ENCODE results near the gene CCDC12.

The CCDC12 gene

GRCh38 chr3:46934498-46935167 lies 41.9 kb downstream of the CCDC12 start:
- no peak for DNase-seq

GRCh38 chr3:46934072-46934471 lies 42.5 kb downstream of the CCDC12 start:
- no peak for DNase-seq

- no peak for DNase-seq
Measured at GRCh38 chr3:46933261-46933660, 43.3 kb downstream of the CCDC12 start.

DNA sequence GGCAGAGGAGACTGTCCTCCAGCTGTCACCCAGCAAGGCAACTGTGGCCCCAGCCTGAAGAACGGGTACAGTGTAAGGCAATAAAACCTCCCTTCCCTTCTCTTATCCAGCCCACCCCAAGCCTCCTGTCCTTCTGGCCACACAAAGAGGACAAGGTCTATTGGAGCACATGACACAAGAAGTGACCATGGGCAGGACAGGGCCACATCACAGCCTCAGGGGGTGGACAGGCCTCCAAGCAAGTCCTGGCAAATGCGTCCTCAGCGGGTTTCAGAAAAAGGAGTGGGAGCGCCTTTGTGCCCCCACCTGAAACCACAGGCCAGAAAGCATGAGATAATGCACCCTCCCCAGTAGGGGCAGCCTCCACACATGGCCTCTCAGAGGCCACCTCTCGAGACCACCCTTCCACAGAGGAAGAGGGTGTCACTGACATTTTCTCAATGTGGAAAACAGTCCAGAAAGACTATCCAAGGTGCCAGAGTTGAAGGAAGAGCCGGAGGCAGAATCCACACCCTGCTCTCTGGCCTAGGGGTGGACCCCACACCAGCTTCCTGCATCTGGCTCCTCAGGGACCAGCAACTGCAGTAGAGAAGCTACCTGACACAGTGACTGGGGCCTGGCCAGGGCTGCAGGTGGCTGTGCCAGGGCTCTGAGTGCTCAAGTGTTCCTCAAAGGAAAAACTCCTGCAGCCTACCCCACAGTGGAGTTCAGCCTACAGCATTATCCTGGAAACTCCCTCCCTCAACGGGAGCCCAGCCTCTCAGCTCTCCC lies 43.9 kb downstream of the CCDC12 start:
- DNase-seq = no peak

DNA sequence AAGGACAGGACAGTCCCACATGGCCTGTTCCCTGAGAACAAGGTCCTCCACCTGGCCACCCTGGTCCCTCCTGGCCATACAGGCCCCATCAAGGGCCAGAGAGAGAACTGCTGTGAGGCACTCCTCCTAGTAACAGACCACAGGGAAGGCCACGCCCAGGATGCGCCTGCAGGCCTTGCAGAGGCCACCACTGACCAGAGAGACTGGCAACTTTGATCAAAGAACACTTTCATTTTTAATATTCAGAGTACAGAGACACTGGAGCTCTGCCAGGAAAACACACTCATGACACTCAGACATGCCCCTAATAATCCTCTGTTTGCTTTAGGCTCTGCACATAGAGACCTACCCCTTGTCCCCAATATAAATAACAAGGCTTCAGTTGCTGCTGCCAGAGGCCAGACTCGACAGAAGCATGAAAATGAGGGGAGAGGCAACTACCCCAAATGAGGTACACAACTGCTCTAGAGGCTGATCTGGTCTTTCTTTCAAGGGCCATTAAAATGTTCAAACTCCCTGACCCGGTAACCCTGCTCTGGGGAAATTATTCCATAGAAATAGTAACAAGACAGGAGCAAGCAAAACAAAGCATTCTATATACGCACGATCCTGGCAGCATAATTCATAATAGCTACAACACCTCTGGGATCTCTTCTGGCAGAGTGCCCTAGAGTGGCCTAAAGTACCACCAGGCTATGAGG lies 44.8 kb downstream of the CCDC12 start:
- DNase-seq = no peak

GRCh38 chr3:46930945-46931403 lies 45.6 kb downstream of the CCDC12 start:
- DNase-seq = no peak

- no peak for DNase-seq
Measured at GRCh38 chr3:46930166-46930944, 46.2 kb downstream of the CCDC12 start.

DNA sequence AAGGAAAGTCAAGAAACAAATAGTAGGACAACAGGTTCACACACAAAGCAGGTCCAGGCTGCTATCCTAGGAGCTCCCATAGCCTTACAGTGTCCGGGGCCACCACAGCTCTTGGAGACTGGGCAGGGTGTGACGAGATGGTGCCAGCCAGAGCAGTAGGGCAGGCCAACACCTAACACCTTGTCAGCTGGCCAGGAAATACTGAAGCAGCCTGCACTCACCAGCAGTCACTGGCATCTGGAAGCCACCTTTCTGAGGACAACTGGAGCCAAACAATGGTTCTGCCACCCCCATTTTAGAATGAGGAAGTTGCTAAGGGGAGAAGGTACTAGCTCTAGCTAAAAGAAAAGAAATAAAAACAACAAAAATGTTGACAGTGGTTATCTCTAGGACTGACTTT lies 47.2 kb downstream of the CCDC12 start:
- no peak for DNase-seq

DNA sequence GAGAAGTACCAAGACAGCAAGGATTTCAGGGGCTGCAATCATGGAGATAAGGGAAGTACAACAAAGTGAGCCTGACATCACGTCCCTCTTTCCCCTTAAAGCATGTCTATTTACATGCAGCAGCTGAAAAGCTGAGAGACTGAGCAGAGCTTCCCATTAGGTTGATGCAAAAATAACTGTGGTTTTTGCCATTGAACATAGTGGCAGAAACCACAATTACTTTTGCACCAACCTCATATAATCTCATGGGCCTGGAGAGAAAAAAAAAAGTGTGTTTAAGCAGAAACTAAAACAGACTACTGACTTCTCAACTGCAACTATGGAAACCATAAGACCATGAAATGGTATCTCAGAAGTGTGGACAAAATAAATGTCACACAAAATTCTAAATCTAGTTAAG lies 48.3 kb downstream of the CCDC12 start:
- peak; percentile 34 for DNase-seq

DNA sequence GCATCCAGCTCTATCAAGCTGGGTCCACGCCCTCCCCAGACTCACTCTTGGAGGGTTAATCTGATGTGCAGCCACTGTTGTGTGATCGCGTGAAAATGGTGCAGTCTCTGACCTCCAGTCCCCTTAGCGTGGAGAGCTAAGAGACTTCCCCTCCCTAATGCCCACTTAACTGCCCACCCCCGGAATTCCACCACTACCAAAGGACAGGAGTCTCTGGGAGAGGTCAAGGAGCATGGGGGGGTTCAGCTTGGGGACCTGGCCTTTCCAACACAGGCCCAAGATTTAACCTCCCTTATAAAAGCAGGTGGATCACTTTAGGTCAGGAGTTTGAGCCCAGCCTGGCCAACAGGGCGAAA lies 48.8 kb downstream of the CCDC12 start:
- DNase-seq = no peak

DNA sequence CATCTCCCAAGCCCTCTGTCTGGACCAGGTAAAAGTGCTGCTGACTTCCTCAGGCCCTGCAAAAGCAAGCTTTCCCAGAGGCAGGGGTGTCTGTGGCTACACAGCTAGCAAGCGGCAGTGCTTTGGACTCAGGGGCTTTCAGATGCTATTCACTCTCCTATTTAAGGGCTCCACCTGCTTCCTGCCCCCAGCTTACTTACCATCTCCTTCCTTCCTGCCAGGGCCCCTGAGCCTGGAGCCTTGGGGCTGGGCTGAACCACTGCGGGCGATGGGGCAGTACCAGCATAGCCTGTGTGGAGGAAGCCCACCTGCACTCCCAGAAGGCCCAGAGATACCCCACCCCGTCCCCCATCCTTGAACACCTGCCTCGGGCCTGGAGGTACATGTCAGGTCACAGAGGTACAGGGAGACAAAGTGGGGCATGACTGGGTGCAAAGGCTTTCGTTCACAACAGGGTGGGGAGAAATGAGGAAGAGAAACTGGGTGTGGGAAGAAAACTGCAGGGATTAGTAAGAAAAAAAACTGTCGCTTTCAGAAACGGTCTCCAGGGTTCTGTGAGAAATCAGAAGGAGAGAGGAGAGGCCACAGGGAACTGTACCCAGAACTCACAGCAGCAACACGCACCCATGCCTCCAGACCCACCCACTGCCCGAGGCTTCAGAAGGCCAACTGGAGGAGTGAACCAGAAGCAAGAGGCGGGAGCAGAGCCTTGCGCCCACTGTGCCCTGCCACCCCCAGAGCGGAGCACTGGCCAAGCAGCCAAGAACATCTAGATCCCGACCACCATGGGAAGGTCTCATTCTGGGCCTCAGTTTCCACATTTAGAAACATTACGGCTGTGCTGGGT lies 49.5 kb downstream of the CCDC12 start:
- peak; percentile 59 for DNase-seq

DNA sequence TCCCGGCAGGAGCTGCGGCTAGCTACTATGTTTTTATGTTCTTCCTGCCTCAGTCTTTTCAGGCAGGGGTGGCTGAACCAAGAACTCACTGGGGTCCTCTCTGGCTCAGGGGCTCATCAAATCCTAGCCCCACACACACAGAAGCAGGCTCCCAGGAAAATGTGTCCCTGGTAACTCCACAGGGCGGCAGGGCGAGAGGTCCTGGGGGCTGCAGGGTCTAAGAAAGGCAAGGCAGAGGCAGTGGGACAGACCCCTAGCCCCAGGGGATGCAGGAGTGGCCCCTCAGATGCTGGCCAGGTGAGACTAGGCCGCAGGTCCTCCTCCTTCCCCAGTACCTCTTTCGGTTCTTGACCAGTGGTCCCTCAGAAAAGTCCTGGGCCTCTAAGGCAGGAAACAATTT lies 50.1 kb downstream of the CCDC12 start:
- DNase-seq = no peak

DNA sequence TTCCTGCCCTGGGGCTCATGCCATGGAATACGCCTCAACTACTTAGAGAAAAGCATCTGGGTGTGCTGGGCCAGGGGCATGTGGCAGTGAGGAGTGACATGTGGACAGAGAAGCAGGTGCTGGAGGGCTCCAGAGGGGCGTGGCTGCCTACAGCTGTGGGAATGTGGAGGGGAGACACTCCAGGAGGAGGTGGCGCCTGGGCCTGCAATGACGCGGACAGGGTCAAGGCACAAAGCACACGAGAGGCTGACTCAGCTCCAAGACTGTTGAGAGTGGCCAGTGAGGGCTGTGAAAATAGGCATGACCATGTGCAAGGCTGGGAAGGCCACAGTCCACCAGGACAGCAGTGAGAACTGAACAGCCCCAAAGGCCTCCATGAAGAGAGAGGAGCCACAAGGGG lies 50.5 kb downstream of the CCDC12 start:
- no peak for DNase-seq

- DNase-seq = no peak
Measured at GRCh38 chr3:46925585-46925934, 51.0 kb downstream of the CCDC12 start.

DNA sequence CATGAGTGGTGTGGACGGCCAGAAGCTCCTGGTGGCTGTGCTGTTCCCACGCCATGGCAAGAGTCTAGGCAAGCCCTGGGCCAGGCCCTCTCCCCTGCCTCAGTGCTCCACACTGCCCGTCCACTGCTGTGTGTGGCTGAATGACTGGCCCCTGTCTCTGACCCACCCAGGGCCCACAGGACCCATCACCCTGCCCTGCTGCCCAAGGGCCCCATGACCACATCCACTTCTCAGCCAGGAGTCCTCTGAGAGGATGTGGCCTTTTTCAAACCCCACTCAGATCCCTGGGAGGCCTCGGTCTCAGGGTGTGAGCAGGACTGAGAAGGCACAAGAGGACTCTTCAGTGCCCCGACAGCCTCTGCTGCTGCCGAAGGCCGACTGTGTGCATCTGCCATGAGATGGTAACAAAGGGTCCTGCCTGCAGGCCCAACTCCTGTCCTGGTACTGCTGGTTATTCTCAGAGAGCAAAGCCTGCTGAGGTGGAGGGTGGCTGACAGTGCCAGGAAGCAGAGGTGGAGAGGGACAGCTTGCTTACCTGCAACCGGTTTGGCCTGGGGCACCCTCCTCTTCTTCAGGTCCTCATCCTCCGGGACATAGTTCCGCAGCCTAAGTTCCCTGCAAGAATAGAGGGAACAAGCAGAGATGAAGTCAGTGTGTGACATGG lies 51.5 kb downstream of the CCDC12 start:
- no peak for DNase-seq

- DNase-seq = no peak
Measured at GRCh38 chr3:46923559-46924350, 52.8 kb downstream of the CCDC12 start.

GRCh38 chr3:46922871-46923558 lies 53.5 kb downstream of the CCDC12 start:
- no peak for DNase-seq

DNA sequence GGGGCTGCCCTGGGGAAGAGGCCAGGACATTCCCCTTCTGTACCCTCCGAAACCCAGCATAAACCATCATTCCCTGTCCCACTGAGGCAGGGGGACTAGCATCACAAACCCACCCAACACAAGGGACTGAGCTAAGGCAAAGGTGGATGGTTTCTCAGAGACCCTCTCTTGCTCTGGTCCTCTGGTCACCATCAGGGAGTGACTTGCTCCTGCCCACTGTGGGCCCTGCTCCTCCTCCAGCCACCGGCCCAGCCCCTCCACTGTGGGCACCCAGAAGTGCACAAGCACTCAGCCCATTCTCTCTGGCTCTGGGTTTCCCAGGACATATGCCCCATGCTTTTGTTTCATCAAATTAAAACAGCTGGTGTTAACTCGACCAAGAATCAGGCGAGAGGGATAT lies 54.1 kb downstream of the CCDC12 start:
- no peak for DNase-seq

DNA sequence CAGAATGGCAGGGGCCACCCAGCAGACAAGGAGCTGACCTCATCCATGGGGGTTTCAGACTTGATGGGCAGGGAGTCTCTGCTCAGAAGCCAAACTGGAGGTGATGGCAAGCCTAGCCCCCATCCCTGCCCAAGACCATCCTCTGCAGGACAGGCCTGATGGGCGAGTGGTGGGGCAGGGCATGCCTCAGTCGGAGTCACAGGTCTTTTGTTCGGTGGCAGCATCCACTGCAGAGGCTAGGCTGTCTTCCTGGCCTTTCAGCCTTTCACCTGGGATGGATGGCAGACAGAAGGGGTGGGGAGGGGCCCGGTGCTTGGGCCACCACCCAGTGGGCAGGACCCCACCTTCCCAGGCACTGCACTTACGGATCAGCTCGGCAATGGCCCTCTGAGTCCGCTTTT lies 54.7 kb downstream of the CCDC12 start:
- no peak for DNase-seq

DNA sequence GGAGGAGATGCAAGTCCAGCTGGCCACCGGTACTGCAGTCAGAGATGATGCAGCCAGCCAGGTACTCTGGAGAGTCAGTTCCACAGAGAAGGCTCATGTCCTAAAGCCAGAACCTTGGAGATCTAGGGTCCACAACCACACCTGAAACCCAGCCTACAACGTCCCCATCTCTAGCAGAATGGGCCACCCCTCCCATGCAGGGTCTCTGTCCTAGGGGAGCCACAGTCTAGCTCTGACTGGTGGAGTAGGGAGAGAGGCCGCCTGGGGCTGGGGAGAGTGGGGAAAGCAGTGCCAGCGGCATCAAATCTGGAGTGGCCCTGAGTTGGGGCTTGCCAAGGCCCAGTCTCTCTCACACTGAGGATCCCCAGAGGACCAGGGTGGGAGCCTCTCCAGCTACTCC lies 55.5 kb downstream of the CCDC12 start:
- DNase-seq = no peak
